IPS DF 19.7 (cell line): ENCODE data around the gene UBXN11.
"Not testable (repeated sequence)": the region's sequence is repeated elsewhere in the genome, so short reads cannot be mapped to it uniquely, and the experiment has no call there.

Source experiments
- DNase-seq: peaks from one replicate; pipeline ENCODE4 v3.0.0-alpha.2; 2013; ENCODE audit warnings: low read depth, low spot score

UBXN11 gene

GRCh38 chr1:26307363-26307781 is 936 bp upstream of the UBXN11 start:
- no peak for DNase-seq

DNA sequence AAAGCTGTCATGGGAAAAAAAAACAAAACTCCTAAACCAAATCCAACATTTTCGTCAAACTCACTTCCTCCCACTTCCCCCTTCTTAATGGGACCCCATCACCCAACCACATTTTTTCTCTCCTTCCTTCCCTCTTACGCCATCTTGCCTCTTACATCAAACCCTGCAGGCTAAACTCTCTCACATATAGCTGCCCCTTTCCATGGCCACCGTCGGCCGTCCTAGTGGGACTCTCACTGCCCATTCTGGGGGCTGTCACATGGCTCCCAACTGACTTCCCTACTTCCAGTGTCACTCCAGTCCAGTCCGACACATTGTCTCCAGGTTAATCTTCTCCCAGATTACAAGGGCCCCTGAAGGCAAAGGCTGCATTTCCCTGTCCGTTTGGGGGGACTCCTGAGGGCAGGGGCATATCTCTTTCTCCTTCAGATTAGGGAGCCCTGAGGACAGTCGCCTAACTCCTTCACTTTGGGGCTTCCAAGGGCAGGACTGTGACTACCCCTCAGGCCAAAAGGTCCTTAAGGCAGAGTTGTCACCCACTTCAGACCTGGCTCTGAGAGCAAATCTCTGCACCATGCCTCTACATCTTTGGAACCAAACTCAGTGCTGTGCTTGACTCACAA is 658 bp downstream of the UBXN11 start:
- no peak for DNase-seq

- no peak for DNase-seq
These were observed 3.6 kb downstream of the UBXN11 start for GRCh38 chr1:26302733-26303405.

GRCh38 chr1:26300578-26301275 is 5.7 kb downstream of the UBXN11 start:
- DNase-seq, result no peak

DNA sequence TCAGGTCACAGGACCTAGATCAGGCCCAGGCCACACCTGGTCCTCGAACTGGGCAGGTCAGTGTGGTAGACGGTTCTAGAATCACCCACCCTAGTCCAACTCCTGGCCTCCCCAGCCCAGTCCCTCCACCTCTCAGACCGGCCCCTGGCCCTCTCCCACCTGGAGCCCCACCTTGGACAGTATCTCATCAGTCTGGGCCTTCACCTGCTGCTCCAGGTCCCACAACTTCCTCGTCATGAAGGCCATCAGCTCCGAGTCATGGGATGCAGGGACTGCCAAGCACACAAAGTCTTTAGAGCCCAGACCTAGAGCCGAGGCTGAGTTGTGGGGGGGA is 8.7 kb downstream of the UBXN11 start:
- no peak for DNase-seq

GRCh38 chr1:26297057-26297790 is 9.2 kb downstream of the UBXN11 start:
- no peak for DNase-seq

- no peak for DNase-seq
These were observed 9.9 kb downstream of the UBXN11 start for GRCh38 chr1:26296340-26297056.

GRCh38 chr1:26295194-26296138 is 11.0 kb downstream of the UBXN11 start:
- DNase-seq, result no peak

GRCh38 chr1:26293911-26294463 is 12.4 kb downstream of the UBXN11 start:
- DNase-seq, result no peak

DNA sequence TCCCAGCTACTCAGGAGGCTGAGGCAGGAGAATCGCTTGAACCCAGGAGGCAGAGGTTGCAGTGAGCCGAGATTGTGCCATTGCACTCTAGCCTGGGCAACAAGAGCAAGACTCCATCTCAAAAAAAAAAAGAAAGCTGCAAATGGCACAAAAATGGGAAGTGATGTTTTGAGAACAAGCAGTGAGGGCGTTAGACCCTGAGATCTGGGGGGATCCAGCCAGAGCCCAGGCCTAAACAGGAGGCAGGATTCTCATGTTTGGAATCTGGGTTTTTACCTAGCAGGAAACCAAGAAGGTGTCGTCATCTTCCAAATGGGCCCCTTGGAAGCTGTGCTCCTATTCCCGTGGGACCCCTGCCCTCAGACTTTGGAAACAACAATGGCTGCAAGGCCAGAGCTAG is 13.7 kb downstream of the UBXN11 start:
- not testable (repeated sequence) for DNase-seq

- no peak for DNase-seq
These were observed 14.5 kb downstream of the UBXN11 start for GRCh38 chr1:26291939-26292338.

GRCh38 chr1:26291433-26291832 is 15.0 kb downstream of the UBXN11 start:
- no peak for DNase-seq

GRCh38 chr1:26290882-26291261 is 15.6 kb downstream of the UBXN11 start:
- no peak for DNase-seq

DNA sequence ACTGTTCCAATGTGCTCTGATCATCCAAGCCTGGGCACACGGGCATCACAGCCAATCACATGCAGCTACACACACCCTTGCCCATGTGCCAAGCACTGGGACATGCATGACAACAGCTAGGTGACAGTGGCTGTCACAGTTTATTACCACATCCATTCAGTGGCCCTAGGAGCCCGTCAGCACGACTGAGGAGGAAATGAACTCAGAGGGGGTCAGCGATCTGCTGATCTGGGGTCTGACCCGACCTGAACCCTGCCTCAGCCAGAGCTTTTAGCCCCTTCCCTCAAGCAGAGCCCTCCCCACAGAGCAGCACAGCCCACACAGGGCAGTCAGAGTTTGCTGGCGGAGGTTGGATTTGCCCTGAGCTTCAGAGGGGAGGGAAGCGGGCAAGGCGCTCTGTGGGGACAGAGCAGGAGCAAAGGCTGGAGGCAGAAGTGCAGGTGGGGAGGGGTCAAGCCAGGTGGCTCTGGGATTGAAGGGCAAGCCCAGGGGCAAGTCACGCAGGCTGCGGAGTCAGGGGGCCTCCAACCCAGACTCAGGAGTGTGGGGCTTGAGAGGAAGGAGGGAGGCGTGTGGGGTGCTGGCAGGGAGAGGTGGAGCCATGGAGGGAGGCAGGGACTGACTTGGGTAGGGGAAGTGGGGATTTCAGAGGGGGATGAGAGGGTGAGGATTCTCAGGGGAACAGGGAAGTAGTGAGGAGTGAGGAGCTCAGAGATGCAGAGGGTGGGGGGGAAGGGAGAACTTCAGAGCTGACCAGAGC is 16.1 kb downstream of the UBXN11 start:
- DNase-seq, result no peak

DNA sequence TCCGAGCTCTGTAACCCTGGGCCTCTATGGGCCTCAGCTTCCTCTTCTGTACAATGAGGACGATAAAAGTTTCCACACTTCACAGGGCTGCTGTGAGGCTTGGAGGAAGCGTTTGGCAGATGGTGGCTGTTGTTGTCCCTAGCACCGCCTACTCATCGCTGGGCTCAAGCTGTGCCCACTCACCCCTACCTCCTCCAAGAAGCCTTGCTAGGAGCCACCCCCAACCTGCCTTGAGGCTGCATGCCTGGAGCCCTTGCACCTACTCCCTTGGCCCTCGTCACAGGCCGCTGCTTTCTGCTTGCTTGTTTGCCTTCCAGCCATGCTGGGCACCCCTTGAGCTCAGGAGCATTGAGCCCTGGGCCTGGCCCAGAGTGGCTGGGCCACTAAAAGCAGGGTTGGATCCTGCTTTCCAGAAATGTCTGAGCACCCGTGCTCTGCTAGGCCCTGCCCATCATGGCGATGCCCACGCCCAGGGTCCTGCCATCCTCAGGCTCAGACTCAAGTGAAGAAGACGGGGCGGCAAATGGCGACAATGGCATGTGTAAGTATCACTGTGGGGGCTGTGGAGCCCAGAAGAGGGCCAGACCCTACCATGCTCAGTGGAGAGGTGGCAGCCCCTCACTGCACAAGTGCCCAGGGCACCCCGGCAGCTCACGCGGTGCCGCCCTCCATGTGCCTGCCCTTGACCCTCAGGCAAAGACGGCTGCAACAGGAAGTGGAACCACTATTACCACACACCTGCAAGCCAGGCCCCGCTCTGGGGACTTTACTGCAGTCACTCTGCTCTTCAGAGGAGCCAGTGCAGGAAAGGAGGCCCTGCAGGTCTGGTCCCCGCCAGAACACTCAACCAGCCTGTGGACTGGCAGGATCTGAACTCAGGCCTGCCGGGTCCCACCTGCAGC is 17.0 kb downstream of the UBXN11 start:
- DNase-seq, result no peak

- no peak for DNase-seq
These were observed 18.0 kb downstream of the UBXN11 start for GRCh38 chr1:26288311-26288941.

DNA sequence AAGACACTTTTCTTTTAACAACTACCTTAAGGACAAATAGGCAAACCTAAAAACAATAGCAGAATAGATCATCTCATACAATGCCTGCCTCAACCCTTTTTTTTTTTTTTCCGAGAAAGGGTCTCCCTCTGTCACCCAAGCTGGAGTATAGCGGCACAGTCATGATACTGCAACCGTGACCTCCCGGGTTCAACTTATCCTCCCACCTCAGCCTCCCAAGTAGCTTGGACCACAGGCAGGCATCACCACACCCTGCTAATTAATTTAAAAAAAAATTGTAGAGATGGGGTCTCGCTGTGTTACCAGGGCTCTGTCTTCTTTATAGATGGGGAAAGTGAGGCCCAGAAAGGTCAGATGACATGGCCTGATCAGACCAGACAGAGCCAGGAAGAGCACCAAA is 18.6 kb downstream of the UBXN11 start:
- DNase-seq, result no peak
